Panc1 (cell line): ENCODE data around the gene WWTR1.

Experiments
- POLR2AphosphoS5 ChIP-seq: IDR thresholded peaks from 2 replicates; pipeline ENCODE4 v1.6.1; 2012; ENCODE audit warnings: mild to moderate bottlenecking, low read depth, low read length, moderate library complexity
- SIN3A ChIP-seq: IDR thresholded peaks from 2 replicates; pipeline ENCODE4 v1.6.1; 2012; ENCODE audit warnings: low read depth, mild to moderate bottlenecking, low read length, moderate library complexity, borderline replicate concordance; ENCODE audit not compliant: insufficient read depth
- TCF7L2 ChIP-seq: IDR thresholded peaks from 2 replicates; pipeline ENCODE4 v1.6.1; 2011; ENCODE audit warnings: mild to moderate bottlenecking, low read depth, low read length, inconsistent platforms
- TF ChIP-seq, protein P1 (sequence below): fragments of 450-650 bp; IDR thresholded peaks from 2 replicates; pipeline ENCODE4 v1.5.1; 2017; ENCODE audit warnings: mild to moderate bottlenecking
- TF ChIP-seq, protein P2 (sequence below), 2 experiments: IDR thresholded peaks; 2 replicates each; pipeline ENCODE4 v1.6.1; 2011 to 2012; ENCODE audit warnings: low read depth in 2 of 2, control low read depth in 1 of 2, low read length in 1 of 2, mild to moderate bottlenecking in 1 of 2, moderate library complexity in 1 of 2; ENCODE audit not compliant: insufficient read depth in 1 of 2

DNA sequence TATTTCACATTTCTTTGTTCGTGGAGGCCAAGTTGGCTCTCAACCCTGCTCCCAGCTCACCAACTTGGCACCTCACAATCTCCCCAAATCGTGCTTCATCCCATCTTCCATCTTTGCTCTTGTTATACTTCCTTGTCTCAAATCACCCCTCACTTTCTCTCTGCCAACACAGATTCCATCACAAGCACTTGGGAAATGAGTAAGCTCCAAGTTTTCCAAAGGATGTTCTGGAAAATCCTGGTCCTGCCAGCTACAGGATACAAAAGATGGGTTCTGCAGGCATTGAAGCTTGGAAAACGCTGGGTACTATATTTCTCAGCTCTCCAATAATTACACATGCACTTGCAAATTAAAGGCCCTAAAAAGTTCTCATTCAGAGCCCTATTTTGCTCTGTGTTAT, 187.4 kb downstream of the WWTR1 start:
- TF ChIP-seq POLR2AphosphoS5 (no peak), SIN3A (no peak), TCF7L2 (no peak)
- TF ChIP-seq, protein P1, sequence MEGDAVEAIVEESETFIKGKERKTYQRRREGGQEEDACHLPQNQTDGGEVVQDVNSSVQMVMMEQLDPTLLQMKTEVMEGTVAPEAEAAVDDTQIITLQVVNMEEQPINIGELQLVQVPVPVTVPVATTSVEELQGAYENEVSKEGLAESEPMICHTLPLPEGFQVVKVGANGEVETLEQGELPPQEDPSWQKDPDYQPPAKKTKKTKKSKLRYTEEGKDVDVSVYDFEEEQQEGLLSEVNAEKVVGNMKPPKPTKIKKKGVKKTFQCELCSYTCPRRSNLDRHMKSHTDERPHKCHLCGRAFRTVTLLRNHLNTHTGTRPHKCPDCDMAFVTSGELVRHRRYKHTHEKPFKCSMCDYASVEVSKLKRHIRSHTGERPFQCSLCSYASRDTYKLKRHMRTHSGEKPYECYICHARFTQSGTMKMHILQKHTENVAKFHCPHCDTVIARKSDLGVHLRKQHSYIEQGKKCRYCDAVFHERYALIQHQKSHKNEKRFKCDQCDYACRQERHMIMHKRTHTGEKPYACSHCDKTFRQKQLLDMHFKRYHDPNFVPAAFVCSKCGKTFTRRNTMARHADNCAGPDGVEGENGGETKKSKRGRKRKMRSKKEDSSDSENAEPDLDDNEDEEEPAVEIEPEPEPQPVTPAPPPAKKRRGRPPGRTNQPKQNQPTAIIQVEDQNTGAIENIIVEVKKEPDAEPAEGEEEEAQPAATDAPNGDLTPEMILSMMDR = no peak
- TF ChIP-seq, protein P2, sequence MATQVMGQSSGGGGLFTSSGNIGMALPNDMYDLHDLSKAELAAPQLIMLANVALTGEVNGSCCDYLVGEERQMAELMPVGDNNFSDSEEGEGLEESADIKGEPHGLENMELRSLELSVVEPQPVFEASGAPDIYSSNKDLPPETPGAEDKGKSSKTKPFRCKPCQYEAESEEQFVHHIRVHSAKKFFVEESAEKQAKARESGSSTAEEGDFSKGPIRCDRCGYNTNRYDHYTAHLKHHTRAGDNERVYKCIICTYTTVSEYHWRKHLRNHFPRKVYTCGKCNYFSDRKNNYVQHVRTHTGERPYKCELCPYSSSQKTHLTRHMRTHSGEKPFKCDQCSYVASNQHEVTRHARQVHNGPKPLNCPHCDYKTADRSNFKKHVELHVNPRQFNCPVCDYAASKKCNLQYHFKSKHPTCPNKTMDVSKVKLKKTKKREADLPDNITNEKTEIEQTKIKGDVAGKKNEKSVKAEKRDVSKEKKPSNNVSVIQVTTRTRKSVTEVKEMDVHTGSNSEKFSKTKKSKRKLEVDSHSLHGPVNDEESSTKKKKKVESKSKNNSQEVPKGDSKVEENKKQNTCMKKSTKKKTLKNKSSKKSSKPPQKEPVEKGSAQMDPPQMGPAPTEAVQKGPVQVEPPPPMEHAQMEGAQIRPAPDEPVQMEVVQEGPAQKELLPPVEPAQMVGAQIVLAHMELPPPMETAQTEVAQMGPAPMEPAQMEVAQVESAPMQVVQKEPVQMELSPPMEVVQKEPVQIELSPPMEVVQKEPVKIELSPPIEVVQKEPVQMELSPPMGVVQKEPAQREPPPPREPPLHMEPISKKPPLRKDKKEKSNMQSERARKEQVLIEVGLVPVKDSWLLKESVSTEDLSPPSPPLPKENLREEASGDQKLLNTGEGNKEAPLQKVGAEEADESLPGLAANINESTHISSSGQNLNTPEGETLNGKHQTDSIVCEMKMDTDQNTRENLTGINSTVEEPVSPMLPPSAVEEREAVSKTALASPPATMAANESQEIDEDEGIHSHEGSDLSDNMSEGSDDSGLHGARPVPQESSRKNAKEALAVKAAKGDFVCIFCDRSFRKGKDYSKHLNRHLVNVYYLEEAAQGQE (IDR thresholded peaks at IDR 0.05; ENCODE audit: insufficient read depth in 1 of 2, low read depth in 2 of 2, low read length in 1 of 2) = no peak
